Measurements from ENCODE around the gene GCGR.

DNA sequence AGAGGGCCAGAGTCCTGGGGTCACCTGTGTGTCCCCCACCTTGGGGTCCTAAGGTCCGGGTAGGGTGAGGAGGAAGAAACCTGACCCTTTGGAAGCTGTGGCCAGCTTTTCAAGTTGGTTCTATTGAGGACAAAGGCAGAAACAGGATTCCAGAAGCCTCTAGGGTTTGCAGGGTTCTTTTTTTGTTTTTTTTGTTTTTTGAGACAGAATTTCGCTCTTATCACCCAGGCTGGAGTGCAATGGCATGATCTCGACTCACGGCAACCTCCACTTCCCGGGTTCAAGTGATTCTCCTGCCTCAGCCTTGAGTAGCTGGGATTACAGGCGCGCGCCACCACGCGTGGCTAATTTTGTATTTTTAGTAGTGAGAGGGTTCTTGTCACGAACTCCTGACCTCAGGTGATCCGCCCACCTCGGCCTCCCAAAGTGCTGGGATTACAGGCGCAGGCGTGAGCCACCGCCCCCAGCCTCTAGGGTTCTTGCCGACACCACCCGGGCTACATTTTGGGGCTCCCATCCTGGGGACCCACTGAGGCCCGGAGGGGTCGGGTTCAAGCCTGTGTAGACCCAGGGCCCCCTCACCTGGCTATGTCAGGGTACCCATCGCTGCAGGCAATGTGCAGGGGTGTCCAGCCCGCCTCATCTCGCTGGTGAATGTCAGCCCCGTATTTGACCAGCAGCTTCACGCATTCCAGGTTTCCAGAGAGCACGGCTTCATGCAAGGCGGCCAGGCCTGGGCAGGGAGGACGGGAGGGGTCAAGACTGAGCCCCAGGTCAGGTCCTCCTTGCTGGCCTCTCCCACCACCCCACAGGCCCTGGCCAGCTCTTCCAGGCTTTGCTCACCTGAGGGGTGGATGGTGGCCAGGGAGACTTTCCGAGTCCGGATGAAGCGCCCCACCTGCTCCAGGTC lies 30.2 kb downstream of the GCGR start:
- TF ChIP-seq BHLHE40 (IDR thresholded peaks at IDR 0.05; ENCODE audit: borderline replicate concordance) (no peak), SUZ12 (IDR thresholded peaks at IDR 0.05) (no peak), ARNT (IDR thresholded peaks at IDR 0.05) (no peak), LEF1 (IDR thresholded peaks at IDR 0.05; ENCODE audit: borderline replicate concordance) (no peak), FOXA1 (IDR thresholded peaks at IDR 0.05) (no peak), FOXM1 (IDR thresholded peaks at IDR 0.05; ENCODE audit: borderline replicate concordance) (no peak), ELF4 (IDR thresholded peaks at IDR 0.05) (no peak), ZNF384 (IDR thresholded peaks at IDR 0.05) (no peak), SP1 (IDR thresholded peaks at IDR 0.05) (no peak), NFRKB (IDR thresholded peaks at IDR 0.05) (no peak), TARDBP (IDR thresholded peaks at IDR 0.05) (no peak), L3MBTL2 (conservative IDR thresholded peaks at IDR 0.05) (no peak), HDGF (IDR thresholded peaks at IDR 0.05; ENCODE audit: borderline replicate concordance) (no peak), FOXK2 (IDR thresholded peaks at IDR 0.05) (no peak)
